ENCODE measurements around the gene TST. TPM values are rescaled to one million over a fixed set of nuclear protein-coding genes. Genes with fewer than 3 reads are reported as not detected.

TST gene
- polyA plus RNA-seq, 3 donors, result 17.3 to 41.7 (median 34.5) TPM

DNA sequence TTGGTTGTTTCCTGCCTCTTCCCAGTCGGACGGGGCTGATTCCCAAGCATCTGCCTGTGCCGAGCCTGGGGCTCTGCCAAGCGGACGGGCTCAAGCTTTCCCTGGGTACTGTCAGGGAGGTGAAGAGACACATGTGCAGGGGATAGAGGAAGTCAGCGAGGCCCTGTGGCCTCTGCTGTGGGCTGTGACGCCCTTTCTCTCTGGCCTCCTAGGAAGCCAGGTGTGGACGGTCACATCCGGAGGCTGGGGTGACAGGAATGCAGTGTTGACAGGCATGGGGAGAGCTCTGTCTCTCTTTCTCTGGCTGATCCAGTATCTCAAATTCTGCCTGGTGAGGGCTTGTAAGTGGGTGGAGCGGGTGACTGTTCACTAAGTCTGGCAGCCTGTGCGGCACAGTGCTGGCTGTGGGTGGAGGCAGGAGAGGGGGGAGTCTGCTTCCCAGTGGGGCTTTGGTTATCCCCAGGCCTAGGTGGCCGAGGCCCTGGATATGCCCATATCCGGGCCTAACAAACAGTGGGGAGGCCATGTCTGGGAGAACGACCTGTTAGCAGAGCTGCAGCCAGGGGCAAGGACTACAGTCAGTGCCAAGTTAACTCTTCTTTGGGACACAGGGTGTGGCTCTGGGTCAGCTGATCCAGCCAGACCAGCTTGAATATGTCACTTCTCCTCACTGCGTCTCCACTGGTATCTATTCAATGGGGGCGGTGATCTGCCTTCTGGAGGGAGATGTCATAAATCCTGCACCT is 34.2 kb upstream of the TST start:
- no peak overlapping the region for H3K4me3 ChIP-seq (replicated peaks in 1 of 3; ENCODE audit: low read depth in 2 of 3, low read length in 3 of 3)
- intact Hi-C loops (cut with micrococcal nuclease), result no loop called here
- H3K27ac ChIP-seq (ENCODE audit: low read depth in 1 of 2, low read length in 2 of 2), result no peak overlapping the region
- no peaks in the 10 kb centered on the region for H3K27me3 ChIP-seq (ENCODE audit: control insufficient read depth in 2 of 2, insufficient read depth in 2 of 2, low read length in 2 of 2)
- no peak for DNase-seq
- peaks cover 18 to 46% of the 10 kb centered on the region in 2 donors for H3K36me3 ChIP-seq (replicated peaks in 1 of 2; ENCODE audit: control insufficient read depth in 1 of 2, insufficient read depth in 2 of 2, low read length in 2 of 2)
- Mint-ChIP-seq H3K27me3 (ENCODE audit: low read depth in 3 of 3) (peaks cover 1 to 13% (median 2%) of the 10 kb centered on the region in 3 donors), H3K4me3 (no peak overlapping the region), H3K27ac (no peak overlapping the region), H3K4me1 (peaks cover 35% of the 10 kb centered on the region), H3K9me3 (no peaks in the 10 kb centered on the region), H3K36me3 (peaks cover 38 to 40% of the 10 kb centered on the region in 2 donors)
- peaks cover 28 to 41% of the 10 kb centered on the region in 2 donors for H3K4me1 ChIP-seq (ENCODE audit: control insufficient read depth in 1 of 2, insufficient read depth in 2 of 2, low read length in 2 of 2)
- no peaks in the 10 kb centered on the region for H3K9me3 ChIP-seq (replicated peaks in 1 of 2; ENCODE audit: control insufficient read depth in 1 of 2, insufficient read depth in 1 of 2, low read length in 2 of 2)
- TF ChIP-seq CTCF (IDR thresholded peaks at IDR 0.05), result no peak
- whole genome bisulfite sequencing (ENCODE audit: insufficient coverage), result 87% methylated on average over 12 of the region's 16 CpGs
- no peak overlapping the region for H3K4me2 ChIP-seq (replicated peaks; ENCODE audit: extremely low read depth, low read length, poor library complexity, severe bottlenecking)
- H3K79me2 ChIP-seq (ENCODE audit: insufficient read depth, low read length), result no peaks in the 10 kb centered on the region
- H3K9ac ChIP-seq (ENCODE audit: insufficient read depth, low read length, poor library complexity, severe bottlenecking), result no peak overlapping the region
- H4K20me1 ChIP-seq (ENCODE audit: insufficient read depth, low read length), result peaks cover 4% of the 10 kb centered on the region
- H2AFZ ChIP-seq (ENCODE audit: insufficient read depth, low read depth, low read length, poor library complexity, severe bottlenecking), result no peak overlapping the region

DNA sequence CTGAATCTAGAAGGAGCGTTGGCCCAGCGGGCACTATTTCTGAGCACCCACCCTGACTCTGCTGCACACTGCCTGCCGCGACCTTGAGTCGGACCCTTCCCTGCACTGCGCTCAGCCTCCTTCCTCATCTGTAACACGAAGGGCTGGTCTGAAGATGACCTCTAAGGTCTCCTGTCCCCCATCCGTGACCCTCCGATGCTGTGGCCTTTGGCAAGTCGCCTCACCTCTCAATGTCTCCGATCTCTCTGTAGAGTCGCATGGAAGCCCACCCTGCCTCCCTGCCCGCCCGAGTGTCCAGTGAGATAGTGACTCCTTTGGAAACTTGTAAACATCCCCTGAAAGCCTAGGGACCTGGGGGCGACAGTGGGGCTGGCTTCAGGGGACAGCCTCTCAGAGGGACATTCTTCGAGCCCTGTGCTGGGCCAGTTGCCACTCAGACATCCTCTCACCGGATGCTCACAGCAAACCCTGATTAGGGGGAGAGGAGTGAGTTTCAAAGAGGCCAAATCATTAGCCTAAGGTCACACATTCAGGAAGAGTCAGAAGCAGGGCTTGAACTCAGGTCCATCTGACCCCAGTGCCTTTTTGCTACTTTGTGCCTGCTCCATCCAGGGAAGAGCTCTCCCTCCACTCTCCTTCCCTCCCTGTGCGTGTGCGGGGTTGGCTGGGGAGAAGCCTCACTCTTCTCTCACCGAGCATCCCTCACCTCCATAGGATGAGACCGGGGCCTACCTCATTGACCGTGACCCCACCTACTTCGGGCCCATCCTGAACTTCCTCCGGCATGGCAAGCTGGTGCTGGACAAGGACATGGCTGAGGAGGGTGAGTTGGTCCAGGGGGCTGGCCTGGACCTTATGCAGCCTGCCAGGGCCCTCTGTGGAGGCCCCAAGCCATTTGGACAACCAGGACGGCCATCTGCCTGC is 33.4 kb upstream of the TST start:
- peak overlapping the region in 3 of 7 donors; percentile 20 to 45 (median 42) for H3K27ac Mint-ChIP-seq
- H3K27ac ChIP-seq (ENCODE audit: low read depth in 1 of 2, low read length in 2 of 2), result no peak overlapping the region
- H3K9me3 Mint-ChIP-seq, result no peaks in the 10 kb centered on the region
- peaks cover 34 to 36% of the 10 kb centered on the region in 2 donors for H3K36me3 Mint-ChIP-seq
- peak overlapping the region; percentile 90 for H2AFZ ChIP-seq (ENCODE audit: insufficient read depth, low read depth, low read length, poor library complexity, severe bottlenecking)
- H3K27me3 Mint-ChIP-seq (ENCODE audit: low read depth in 3 of 3), result peaks cover 1 to 13% (median 2%) of the 10 kb centered on the region in 3 donors
- peaks cover 35% of the 10 kb centered on the region for H3K4me1 Mint-ChIP-seq
- peak overlapping the region; percentile 95 for H3K4me2 ChIP-seq (replicated peaks; ENCODE audit: extremely low read depth, low read length, poor library complexity, severe bottlenecking)
- peak overlapping the region; percentile 60 for H3K9ac ChIP-seq (ENCODE audit: insufficient read depth, low read length, poor library complexity, severe bottlenecking)
- H3K4me3 ChIP-seq (replicated peaks in 1 of 3; ENCODE audit: low read depth in 2 of 3, low read length in 3 of 3), result peak overlapping the region in 2 of 3 experiments; percentile 35 to 85
- no peaks in the 10 kb centered on the region for H3K79me2 ChIP-seq (ENCODE audit: insufficient read depth, low read length)
- peak overlapping the region; percentile 75 to 81 for H3K4me3 Mint-ChIP-seq
- peaks cover 28 to 41% of the 10 kb centered on the region in 2 donors for H3K4me1 ChIP-seq (ENCODE audit: control insufficient read depth in 1 of 2, insufficient read depth in 2 of 2, low read length in 2 of 2)
- WGBS (ENCODE audit: insufficient coverage), result 94% methylated on average over 22 of the region's 25 CpGs
- H3K27me3 ChIP-seq (ENCODE audit: control insufficient read depth in 2 of 2, insufficient read depth in 2 of 2, low read length in 2 of 2), result no peaks in the 10 kb centered on the region
- peaks cover 4% of the 10 kb centered on the region for H4K20me1 ChIP-seq (ENCODE audit: insufficient read depth, low read length)
- H3K9me3 ChIP-seq (replicated peaks in 1 of 2; ENCODE audit: control insufficient read depth in 1 of 2, insufficient read depth in 1 of 2, low read length in 2 of 2), result no peaks in the 10 kb centered on the region
- H3K36me3 ChIP-seq (replicated peaks in 1 of 2; ENCODE audit: control insufficient read depth in 1 of 2, insufficient read depth in 2 of 2, low read length in 2 of 2), result peaks cover 17 to 38% of the 10 kb centered on the region in 2 donors
- intact Hi-C loops (cut with micrococcal nuclease), result no loop called here
- no peak for DNase-seq
- TF ChIP-seq CTCF (IDR thresholded peaks at IDR 0.05), result no peak

Data from CD14-positive monocyte (primary cell).